HG03175 (cell line): ENCODE data around the gene TEX2.

Experiments
- ATAC-seq: cut with Tn5 transposase; IDR thresholded peaks from one replicate; pipeline ENCODE4 v1.9.1; 2021; ENCODE audit warnings: mild to moderate bottlenecking, moderate library complexity; ENCODE audit not compliant: unreplicated experiment

Gene TEX2

DNA sequence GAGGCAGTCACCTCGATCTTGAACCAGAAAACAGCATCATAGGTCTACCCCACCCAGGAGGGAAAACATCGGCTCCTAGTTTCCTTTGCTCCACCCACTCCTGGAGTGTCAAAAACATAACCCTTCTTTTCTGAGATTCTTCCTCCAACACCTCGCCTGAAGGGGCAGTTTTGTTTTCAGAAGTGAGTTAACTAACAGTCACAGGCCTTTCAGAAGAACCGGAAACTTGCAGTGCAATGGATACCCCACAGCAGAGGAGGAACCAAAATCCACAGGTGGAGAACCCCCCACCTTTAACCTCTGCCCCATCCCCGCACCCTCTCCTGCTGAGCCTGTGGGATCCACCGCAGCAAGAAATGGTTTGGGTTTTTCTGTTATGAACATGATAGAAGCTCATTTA lies 7.8 kb upstream of the TEX2 start:
- ATAC-seq, result no peak

DNA sequence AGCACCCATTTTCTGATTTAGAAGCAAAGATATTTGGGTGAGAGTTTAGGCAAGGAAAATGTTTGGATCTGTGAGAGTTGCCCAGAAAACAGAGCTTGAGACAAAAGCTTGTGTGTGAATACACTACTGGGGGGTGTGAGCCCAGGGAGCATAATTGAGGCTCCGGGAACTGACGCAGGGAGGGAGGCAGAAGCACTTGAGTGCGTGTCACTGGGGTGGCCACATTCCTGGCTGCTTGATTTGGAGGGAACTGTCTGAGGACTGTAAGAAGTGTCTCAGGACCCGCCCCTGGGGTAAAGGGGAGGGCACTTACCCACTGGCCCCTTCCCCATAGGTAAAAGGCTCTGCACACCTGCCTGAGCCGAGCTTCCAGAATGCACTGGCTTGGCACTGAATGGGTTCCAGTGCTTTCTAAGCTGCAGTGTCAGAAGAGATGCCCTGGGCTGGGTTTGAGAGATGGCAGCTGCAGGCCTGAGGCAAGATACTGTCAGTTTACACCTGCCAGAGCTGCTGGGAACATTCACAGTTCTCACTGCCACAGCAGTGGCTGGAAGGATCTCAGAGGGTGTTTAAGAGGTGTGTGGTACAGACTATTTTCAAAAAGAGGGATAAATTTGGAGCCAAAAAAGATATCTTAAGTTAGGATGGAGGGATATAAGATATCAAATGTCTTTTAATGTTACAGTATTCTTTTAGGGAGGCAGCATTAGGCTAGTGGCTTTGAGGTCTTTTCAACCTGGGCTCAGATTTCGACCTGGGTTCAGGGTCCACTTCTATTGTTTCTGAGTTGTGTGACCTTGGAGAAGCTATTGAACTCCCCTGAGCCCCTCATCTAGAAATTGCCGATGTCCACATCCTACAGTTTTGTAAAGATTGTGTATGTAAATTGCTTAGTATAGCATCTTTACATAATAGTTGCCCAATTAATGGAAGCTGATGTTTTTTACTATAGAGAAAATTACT lies 6.9 kb upstream of the TEX2 start:
- ATAC-seq, result no peak

DNA sequence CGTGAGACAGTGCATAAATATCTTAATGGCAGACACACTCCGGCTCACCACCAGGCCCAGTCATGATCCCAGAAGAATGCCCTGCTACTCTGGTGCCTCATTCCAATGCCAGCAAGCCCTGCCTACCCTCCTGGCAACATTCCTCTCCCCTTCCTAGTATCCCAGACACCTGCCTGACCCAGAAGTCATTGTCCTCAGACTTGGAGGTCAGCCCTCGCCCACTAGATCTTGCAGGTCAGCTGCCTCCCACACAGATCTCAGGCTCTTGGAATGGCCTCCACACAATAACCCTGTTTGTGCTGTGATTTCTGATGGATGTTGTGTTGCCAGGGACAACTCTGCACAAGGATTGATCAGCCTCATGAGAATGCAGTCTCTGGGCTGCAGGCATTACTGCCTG lies 1.8 kb upstream of the TEX2 start:
- no peak for ATAC-seq

DNA sequence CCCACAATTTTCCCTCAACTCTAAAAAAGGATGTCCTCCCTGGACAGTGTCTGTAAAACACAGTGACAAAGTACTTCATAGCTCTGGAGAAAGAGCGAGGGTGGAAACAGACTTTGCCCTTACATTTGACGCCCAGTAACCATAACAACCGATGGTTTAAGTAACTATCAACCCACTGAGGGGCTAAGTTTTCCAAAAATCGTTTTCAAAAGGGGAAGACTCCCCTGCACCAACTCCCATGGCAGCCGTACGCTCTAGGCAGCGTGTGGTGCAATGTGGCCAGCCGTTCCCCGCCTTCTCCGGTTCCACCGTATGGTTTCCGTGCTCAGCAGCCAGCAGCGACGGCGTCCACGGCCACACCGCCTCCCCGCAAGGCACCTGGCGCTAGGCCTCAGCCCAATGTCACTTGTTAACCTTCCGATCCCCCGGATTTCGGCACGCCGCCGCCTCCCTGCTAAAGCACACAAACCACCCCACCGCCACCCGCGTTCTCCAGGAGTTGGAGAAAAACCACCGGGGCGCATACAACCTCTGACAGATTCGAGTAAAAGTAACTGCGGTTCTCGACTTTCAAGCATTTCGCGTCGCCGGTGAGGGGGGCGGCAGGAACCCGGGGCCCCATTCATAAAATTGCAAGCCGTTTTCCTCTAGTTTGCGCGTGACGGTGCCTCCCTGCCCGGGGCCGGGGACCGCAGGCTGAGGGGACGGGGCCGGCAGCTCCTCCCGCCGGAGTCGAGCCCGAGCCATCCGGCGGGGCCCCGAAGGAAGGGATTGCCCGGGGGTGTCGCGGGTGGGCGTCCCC lies 661 bp downstream of the TEX2 start:
- ATAC-seq, result peak; percentile 44

DNA sequence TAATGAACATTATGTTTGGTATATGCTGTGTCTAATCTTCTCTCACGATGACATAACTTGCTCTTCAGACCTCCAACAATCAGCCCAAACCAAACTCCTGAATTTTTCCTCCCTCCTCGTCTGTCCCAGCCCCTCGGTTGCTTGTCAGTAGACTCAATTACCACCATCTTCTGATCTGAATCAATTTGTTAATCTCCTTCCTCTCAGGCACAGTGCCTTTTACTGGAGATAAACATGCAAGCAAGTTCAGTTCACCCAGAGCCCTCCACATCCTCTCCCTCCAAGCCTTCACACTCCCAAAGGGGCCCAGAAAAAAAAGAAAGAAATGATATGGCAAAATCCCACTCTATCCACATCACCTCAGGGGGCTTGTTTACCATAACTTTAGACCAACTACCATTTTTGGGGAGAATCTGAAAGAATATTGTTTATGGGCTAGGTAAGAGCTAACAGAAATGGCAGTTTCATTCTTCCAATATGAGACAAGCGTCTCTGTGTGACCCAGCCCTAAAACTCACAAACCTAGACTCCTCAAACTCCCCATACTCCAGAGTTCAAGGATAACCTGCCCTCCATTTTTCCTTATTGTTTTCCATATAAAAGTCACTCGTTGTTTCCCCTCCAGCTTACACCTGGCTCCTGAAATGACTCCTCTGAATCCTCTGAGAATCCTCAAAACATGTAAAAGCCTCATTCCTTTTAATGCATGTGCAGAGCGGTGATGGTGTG lies 1.5 kb downstream of the TEX2 start:
- ATAC-seq, result no peak

DNA sequence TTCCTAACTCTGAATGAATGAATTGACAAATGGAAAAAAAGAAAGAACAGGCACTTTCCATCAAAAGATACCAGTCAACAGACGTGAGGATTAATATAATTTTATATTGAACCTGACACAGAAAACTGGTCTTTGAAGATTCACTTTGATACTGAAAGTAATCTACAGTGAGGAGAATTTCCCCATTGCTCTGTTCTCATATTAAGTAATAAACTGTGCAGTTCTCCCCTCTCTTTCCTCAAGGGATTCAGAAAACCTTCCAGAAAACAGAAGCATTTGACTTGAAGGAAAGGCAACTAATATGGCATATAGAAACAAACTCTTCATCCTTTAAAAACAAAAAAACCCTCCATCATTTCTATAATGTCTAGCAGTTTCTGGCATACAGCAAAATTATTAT lies 2.2 kb downstream of the TEX2 start:
- no peak for ATAC-seq

DNA sequence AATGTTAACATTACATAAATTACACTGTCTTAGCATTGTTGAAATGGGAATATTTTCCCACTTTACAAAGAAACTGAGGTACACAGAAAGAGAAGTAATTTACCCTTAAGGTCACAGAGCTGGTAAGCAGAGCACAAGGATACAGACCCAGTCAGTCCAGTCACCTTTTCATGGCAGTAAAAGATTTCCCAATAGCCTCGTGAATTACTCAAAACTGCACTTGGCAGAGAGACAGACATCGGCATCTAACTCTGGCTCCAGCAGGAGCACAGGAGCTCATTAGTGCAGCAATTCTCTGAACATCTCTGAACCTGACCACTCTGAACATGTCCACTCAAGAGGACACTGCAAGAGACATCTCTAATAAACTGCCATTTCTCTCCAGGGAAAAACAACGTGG lies 3.1 kb downstream of the TEX2 start:
- no peak for ATAC-seq

DNA sequence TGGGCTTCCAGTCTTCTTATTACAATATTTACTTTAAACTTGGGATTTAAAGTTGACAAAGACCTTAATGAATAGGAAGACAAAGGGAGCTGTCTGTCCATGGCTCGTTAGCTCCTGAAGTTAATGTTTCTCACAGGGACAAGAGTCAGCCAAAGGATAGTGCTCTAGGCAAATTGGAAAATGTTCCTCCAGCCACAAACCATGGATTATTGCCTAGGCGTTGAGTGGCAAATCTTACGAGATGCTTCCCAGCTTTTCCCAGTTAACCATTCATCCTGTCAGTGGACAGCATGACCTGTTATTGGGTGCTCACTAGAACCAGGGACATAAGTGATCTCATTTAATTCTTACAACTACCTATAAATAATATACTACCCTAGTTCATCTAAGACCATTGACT lies 3.6 kb downstream of the TEX2 start:
- ATAC-seq, result no peak

DNA sequence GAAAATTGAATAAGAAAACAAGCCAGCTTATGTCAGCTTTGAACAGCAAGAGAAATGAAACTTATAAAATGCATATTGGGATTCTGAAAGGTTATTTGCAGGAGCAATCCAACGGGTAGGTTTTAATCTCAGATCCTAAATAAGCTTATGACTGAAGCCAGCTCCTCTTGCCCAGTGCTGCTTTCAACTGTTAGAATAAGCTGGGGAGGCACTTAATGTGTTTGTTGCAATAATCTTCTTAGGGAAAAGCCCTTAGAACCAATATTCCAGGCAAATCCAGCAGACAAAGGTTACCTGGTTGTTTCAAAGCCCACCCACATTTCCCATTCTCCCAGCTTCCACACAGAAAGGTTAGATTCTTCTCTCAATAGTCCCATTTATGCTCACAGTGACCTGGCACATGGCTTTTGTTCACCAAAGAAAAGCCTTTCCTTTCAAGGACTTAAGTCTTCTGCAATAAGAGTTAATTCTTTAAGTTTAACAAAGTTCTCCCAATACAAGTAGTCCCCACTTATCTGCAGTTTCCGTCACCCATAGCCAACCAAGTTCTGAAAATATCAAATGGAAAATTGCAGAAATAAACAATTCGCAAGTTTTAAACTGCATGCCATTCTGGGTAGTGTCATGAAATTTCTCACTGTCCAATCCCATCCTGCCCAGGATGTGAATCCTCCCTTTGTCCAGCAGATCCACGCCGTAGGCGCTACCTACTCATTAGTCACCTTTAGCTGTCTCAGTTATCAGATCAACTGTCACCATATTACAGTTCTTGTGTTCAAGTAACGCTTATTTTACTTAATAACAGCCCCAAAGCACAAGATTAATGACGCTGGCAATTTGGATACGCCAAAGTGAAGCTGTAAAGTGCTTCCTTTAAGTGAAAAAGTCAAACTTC lies 5.9 kb downstream of the TEX2 start:
- ATAC-seq, result no peak

DNA sequence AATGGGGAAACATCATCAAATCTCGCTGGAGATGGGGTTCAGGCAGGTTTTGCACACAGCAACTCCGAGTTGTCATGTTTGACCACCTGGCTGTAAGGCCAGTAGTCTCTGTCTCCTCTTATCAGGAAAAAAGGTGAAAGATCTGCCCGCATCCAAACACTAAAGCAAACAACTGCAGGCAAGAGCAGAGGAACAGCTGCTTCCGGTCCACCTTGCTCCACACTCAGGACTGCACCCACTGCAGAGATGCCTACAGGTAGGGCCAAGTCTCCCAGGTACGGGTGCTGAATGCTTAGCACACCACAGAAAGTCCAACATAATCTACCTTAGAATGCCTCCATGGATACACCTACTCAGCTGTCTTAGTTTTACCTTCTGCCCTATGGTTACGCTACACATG lies 7.3 kb downstream of the TEX2 start:
- no peak for ATAC-seq

DNA sequence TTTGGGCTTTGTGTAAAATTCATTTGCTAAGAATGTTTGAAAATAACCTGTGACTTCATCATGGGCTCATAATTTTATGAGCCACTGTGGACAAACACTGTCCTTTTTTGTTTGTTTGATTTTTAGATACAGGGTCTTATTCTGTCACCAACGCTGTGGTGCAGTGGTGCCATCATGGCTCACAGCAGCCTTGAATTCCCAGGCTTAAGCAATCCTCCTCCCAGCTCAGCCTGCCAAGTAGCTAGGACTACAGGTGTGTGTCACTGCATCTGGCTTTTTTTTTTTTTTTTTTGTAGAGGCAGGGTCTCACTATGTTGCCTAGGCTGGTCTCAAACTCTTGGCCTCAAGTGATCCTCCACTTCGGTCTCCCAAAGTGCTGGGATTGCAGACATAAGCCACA lies 8.3 kb downstream of the TEX2 start:
- ATAC-seq, result no peak

DNA sequence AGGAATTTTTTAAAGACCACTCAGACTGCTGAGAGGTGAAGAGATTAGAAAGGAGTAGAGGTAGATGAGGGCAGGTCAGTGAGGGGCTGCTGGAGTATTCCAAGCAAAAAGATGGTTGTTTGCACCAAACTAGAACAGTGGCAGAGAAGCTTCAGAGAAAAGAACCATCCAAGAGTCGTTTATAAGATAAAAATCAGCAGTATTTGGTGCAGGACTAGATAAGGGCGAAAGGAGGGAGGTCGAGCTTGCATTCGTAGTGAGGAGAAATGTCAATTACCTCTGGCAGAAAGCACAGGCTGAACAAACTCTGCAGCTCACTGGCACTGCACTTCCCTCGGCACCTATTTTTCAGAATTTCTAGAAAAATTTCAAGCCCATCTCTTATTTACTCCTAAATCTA lies 9.6 kb downstream of the TEX2 start:
- no peak for ATAC-seq

DNA sequence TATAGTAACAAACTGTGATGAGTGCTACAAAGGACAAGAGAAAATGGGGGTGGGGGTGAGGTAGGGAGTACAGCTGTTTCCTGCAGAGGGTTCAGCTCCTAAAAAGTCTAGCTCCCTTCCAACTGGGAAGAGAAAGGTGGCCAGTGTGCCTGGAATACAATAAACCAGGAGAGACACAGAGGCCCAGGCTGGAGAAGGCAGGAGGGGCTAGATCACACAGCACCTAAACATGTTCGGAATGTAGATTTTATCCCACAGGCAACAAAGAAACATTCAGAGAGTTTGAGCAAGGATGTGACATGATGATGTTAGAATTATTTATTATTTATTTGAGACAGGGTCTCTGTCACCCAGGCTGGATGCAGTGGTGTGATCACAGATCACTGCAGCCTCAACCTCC lies 10.2 kb downstream of the TEX2 start:
- ATAC-seq, result no peak

DNA sequence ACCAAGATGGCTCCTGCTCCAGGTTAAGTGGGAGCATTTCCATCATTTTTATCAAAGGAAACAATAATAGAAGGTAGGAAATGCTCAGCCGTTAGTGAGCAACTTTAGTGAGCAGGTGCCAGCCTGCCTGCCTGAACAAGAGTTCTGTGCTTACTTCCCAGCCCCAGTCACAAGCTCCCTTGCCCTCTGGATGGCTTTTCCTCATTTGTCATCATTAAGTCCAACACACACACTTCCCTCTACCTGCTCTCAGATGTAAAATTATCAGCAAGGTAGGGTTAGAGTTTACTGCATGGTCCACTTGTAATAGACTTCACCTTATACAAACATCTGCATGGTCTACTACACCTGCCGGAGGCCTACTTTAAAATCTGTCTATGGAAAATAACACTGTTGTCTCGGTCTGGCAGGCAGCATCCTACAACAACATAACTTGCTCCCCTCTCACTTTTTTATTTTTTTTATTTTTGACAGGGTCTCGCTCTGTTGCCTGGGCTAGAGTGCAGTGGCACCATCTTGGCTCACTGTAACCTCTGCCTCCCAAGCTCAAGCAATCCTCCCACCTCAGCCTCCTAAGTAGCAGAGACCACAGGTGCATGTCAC lies 12.7 kb downstream of the TEX2 start:
- ATAC-seq, result no peak

DNA sequence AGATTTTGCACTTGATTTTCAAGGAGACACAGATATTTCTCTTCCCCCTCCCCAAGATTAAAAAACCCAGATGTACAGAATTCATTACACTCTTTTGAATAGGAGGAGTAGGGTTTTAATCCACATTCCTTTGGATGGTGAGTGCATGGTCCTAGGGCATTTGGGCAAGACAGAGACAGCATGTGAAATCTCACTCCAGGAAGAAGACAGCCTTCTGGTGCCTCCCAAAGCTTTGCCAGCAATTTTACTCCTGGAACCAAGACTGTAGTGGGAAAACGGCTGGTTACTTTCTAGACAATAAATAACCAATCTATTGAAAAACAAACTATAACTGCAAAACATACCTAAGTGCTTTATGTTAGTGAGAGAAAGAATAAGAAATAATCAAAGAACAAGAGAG lies 15.2 kb downstream of the TEX2 start:
- ATAC-seq, result no peak

DNA sequence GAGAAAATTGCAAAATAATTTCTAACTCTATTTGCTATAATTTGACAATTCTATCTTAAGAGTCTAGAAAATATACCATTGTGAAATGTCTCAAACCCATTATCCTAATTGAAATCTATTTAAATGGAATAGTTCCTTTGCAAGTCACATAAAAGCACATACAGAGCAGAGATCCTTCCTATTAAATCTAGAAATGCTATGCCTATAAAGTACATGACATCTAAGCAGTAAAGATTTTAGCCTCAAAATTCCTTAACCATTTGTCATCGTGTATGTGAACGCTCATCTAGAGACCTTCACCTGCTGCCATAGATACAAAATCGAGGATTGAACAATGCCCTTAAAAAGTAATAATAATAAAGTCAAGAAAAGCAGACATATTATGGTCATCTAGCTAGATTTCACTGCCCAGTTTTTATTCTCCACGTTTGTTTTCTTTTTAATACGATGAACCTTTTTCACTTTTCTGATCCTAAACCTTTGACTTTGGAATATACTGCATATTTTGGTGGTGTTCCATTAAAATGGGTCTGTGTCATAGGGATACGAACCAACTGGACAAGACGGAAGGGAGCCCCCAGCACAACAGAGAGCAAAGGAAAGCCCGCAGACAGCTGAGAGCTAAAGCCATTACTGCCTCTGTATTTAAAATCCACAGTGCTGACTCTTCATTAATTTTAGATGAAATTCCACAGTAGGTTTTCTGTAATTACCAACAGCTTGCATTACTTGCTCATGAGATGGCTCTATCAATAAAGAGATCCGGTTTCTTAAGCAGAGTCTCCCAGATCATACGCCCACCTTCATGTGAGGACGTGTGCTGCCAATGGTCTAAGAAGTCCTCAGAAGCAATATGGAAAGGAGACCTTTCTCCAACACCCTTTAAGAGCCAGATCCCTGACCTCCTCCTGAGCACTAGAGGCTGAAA lies 17.6 kb downstream of the TEX2 start:
- ATAC-seq, result no peak

DNA sequence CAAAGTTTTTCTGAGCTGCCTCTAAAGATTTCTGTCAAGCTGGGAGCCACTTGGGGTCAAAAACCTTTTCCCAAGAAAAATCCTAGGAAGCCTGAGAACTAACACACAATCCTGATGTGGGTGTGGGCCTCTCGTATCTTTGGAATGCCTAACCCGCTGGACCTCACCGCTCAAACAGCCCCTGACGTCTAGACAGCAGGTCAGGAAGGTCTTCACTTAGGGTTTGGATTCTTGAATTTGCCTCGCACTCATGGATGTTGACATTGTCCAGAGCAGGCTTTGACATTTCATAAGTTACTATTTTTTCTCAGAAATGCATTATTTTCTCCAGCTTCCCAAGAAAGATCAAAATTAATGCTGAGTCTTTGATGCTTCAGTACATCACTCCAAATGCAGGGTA lies 18.9 kb downstream of the TEX2 start:
- ATAC-seq, result no peak

DNA sequence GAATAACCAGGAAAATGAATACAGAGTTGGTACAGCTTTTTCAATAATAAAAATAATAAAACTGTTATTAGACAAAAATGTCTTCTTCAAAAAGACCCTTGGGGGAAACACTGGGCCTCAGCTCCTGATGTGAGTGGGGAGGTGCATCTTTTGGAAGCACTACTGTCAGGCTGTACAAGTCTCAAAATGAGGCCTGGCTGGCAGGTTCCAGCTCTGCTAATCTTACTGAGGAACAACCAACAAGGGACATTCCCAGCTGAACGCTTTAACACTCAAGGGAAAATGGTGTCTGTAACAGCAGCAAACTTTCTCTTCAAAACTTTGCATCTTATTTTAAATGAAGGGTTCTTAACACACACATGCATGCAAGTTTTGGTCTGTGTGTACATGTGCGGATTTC lies 19.7 kb downstream of the TEX2 start:
- ATAC-seq, result no peak

DNA sequence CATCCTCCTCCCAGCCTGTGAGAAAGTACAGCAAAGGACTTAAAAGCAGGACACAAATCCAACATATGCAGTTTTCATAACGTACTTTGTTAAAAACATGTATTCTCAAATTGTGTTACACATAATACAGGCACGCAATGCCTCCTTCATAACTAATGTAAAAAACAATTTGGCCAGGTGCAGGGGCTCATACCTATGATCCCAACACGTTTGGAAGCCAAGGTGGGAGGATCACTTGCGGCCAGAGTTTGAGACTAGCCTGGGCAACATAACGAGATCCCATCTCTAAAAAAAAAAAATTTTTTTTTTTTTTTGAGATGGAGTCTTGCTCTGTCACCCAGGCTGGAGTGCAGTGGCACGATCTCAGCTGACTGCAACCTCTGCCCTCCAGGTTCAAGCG lies 20.4 kb downstream of the TEX2 start:
- ATAC-seq, result no peak
